IPS DF 19.7 (cell line): ENCODE data around the gene NAXE.
"Not testable (repeated sequence)": the region's sequence is repeated elsewhere in the genome, so short reads cannot be mapped to it uniquely, and the experiment has no call there.

Source experiments
- DNase-seq: peaks from one replicate; pipeline ENCODE4 v3.0.0-alpha.2; 2013; ENCODE audit warnings: low read depth, low spot score

The NAXE gene

GRCh38 chr1:156591432-156592157 is at the start of gene NAXE:
Gene NAXE, plus strand, starts transcription at chr1:156591776. Its CDS starts 29 bp downstream, at chr1:156591805.
- no peak for DNase-seq

DNA sequence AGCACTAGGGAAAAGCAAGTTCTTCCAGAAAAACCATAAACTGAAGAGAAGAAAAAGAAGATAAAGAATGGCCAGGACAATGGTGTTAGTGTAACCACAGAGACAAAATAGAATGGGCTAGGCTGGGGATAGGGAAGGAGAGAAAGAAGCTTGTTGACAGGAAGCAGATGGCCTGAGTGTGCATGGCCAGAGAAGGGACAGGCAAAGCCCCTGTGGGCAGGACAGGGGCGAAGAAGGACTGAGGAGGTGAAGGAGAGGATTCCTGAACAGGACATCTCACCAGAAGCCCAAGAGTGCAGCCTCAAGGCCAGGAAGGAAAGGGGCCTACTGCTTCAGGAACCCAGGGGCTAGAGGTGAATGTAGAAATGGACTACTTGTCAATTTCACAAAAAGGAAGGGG is 48.5 kb upstream of the NAXE start:
- DNase-seq: no peak

- DNase-seq: no peak
Observed at GRCh38 chr1:156544592-156545102, 46.9 kb upstream of the NAXE start.

DNA sequence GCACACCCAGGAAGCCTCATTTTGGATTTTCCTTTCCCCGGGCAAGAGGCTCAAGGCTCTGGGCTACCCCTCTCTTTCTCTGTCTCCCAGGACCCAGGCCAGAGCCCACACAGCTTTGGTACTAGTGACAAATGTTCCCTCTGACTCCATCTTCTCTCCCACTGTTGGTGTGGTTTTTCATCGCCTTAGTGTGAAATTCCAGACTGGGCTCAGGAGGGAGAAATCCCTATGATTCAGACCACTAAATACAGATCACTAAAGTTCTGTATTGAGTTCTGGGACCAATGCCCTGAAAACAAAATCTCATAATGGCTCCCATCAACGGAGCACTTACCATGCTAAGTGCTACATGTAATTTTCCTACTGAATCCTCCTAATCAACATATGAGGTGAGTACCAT is 45.3 kb upstream of the NAXE start:
- DNase-seq: no peak

- DNase-seq: no peak
Observed at GRCh38 chr1:156547434-156547833, 44.1 kb upstream of the NAXE start.

DNA sequence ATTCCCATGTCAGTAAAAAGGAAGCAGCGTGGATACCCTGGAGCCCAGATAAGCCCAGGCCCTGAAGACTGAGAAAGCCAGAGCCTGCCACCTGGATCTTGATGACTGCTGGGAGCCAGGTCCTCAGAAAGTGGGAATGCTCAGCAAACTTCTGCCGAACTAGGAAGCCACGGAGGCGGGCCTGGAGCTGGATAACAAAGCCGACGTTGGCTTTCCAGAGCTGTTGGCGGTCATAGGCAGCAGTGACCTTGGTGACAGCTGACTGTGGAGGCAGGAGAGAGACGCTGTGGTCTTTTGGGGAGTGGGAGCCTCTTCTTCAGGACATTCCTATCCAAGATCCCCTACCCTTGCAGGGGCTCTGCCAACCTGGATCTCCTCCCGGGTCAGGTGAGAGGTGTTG is 43.6 kb upstream of the NAXE start:
- DNase-seq: no peak

- no peak for DNase-seq
Observed at GRCh38 chr1:156549390-156549789, 42.2 kb upstream of the NAXE start.

- DNase-seq: no peak
Observed at GRCh38 chr1:156549831-156550230, 41.7 kb upstream of the NAXE start.

DNA sequence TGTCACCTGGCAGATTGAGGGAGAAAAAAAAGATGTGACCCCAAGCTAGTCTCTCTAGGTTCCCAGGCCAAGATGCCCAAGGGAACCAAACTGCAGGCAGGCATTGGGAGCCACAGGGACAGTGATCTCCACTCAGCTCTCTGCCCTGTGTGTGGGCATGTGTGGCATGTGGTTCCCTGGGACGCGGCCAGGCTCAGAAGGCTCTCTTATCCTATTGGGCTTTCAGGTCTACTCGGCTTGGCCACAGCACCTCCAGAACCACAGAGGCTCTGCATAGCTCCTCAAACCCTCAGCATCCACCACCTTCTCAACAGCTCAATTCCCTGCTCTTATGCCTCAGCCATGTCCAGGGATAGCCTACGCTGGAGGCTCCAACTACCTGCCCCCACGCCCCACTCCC is 41.2 kb upstream of the NAXE start:
- DNase-seq: no peak

- DNase-seq: no peak
Observed at GRCh38 chr1:156551066-156551643, 40.4 kb upstream of the NAXE start.

DNA sequence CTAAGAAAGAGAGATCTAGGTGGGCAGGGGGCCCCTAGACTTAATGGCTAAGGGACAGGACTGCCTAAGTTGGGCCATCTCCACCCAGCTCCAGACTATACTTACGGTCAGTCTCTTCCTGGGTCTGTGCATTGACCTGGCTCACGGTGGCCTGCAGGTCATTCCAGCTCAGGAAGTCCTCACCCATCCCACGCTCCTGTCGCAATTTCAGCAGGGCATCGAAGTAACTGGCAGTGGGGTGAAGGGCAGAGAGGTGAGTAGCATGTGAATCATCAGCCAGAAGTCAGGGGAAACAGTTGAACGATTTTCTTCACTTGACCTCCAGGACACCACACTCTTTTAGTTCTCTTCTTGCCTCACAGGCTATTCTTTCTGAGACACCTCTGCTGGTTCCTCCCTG is 39.7 kb upstream of the NAXE start:
- no peak for DNase-seq

GRCh38 chr1:156552518-156552917 is 39.1 kb upstream of the NAXE start:
- DNase-seq: no peak

GRCh38 chr1:156552937-156553336 is 38.6 kb upstream of the NAXE start:
- DNase-seq: not testable (repeated sequence)

DNA sequence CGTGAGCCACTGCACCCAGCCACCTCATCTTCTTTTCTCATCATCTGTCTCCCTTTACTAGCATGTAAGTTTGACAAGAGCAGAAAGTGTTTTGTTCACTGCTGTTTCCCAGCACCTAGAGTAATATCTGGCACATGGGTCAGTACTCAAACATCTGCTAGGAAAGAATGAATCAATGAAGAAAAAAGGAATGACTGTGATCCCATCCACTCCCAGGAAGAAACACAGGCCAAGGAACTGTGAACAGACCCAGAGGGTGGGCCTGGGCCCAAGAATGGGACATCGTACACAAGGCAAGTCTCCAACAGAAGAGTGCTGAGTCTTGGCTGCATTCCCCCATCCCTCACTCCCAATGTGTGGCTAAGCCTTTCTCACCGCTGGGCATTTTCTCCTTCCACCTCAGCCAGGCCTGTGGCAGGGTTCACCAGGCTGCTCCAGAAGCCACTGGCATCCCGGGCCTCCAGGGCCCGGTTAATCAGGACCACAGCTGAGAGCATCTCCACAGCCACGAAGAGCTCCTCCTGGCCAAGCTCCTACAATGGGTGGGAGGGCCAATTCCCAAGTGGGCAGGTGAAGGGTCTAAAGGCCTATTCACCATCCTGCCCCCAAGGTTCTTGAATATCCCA is 37.6 kb upstream of the NAXE start:
- DNase-seq: no peak

DNA sequence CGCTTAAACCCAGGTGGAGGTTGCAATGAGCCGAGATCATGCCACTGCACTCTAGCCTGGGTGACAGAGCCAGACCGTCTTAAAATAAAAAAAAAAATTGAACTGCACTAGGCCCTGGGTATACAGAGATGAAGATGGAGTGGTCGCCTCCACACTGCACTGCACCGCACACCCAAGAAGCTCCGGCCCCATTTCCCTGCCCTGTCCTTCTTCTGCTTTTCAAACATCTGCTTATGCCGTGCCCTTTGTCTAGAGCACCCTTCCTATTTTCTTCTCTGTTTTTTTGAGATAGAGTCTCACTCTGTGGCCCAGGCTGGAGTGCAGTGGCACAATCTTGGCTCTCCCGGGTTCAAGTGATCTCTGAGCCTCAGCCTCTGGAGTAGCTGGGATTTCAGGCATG is 36.6 kb upstream of the NAXE start:
- no peak for DNase-seq

DNA sequence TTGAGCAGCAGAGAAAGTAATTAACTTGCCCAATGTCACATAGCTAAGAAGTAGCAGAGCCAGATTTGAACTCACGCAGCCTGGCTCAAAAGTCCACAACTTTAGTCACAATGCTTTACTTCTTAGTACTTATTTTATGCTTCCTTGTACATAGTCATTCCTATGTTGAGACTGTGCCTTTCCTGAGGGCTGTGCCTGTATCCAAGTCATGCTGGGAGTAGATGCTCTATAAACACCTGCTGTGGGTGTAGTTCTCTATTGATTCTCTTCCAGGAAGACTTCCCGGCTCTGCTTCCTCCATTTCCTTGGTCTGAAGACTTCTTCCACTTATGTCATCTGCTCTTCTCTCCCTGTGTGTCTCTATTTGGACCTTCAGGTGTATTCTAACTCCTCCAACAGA is 35.9 kb upstream of the NAXE start:
- no peak for DNase-seq

DNA sequence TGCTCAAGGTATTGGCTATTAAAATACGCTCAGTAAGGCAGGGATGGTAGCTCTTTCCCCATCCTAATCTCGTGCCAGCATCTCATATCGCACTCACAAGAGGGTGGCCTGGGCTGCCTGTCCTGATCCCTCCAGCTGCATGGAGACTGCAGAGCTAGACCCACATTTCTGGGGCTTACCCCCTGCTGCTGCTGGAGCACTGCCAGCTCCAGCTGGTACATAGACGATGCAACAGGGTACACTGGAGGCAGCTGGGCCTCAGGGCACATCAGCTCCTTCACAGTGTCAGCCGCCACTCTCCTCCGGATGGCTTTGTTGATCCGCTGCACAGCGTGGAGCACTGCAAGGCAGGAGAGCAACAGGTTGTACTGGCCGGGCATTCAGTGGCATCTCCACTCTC is 35.2 kb upstream of the NAXE start:
- no peak for DNase-seq

- no peak for DNase-seq
Observed at GRCh38 chr1:156559086-156559796, 32.3 kb upstream of the NAXE start.

DNA sequence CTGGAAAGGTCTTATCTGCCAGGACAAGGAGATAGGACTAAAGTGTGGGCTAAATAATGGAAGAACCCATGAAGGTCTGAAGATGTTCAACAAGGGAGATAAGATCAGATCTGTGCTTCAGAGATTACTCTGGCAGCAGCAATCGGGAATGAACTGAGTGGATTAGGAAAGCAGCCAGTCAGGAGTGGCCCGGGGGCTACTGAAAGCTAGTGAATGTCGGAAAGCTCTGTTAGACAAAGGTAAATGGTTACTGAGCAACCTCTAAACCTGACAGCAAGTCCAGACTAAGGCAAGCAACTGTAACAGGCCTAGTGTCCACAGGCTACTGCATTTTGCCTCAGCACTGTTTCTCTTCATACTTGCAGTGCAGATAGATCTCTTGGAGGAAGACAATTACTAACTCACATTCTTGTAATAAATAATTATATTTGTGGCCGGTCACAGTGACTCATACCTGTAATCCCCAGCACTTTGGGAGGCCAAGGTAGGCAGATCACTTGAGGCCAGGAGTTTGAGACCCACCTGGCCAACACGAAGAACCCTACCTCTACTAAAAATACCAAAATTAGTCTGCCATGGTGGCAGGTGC is 31.7 kb upstream of the NAXE start:
- DNase-seq: no peak

DNA sequence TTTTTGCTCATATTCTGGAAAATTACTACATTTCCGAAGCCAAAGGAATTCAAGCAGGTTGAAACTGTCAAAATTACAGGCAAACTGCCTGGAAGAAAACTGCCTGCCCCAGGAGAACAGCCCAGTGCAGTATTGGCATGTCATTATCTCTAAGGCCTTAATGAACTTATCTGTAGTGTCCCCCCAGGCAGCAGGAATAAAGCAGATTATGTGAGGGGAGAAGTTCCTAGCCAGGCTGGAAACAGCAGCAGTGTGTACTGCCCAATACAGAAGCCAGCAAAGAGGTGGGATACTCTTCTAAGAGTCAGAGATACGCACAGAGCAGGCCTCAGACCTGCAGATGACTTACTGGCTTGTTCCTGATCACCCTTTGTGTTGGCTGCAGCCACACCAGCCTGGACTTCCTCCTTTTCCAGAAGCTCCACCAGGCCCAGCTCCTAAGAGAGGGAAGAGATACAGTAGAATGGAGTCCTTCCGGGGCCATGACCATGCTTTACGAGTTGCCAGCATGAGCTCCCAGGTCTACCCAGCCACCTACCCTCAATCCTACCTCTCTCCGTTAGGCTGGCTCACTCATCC is 30.9 kb upstream of the NAXE start:
- no peak for DNase-seq

DNA sequence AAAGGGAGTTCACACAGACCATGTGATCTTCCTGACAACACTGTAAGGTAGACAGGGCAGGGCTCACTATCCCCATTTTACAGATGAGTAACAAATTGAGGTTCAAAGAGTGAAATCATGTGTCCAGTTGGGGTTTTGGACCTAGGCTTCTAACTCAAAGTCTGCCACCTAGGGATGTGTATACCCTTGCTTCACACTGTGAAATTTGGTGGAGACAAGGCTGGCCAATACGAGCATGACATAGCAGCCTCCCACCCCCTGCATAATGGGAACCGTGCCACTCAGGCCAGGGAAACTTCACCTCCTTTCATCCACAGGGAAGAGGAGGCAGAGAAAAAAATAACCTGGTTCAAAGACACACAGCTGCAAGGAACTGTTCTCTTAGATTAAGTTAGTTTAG is 26.1 kb upstream of the NAXE start:
- DNase-seq: no peak

- DNase-seq: no peak
Observed at GRCh38 chr1:156566436-156566835, 25.1 kb upstream of the NAXE start.
